ENCODE data around the gene ATF6. TPM values are rescaled to one million over a fixed set of nuclear protein-coding genes. Genes with fewer than 3 reads are reported as not detected.

Gene ATF6
- total RNA-seq, 1 donor from 2014 or later: 22.9 TPM

DNA sequence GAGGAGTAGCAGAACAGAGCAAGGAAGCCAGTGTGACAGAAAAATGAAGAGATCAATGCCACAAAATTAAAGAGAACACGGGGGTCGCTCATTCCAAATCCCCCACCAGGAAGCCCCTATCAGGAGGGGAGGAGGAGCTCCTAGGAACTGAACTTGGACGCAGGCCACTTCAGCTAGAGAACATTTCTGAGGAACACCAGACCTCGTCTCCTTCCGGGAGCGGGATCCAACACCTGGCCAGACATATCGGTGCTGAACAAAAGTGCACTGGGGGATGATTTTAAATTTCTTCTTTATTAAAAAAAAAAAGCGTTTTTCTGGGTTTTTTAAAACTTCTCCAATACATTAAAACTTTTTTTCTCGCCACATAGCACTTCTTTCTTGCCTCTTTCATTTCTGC lies 216.8 kb downstream of the ATF6 start:
- peaks cover 30% of the 10 kb centered on the region for H3K36me3 Mint-ChIP-seq
- H3K9me3 Mint-ChIP-seq: peaks cover 14% of the 10 kb centered on the region
- no peak overlapping the region for H3K27ac Mint-ChIP-seq
- no peak for DNase-seq (ENCODE audit: extremely low spot score, unreplicated experiment)
- H3K4me3 Mint-ChIP-seq: no peak overlapping the region
- peaks cover 10% of the 10 kb centered on the region for H3K4me1 Mint-ChIP-seq (ENCODE audit: unreplicated experiment)
- H3K27me3 Mint-ChIP-seq: no peaks in the 10 kb centered on the region
- TF ChIP-seq, protein P1, sequence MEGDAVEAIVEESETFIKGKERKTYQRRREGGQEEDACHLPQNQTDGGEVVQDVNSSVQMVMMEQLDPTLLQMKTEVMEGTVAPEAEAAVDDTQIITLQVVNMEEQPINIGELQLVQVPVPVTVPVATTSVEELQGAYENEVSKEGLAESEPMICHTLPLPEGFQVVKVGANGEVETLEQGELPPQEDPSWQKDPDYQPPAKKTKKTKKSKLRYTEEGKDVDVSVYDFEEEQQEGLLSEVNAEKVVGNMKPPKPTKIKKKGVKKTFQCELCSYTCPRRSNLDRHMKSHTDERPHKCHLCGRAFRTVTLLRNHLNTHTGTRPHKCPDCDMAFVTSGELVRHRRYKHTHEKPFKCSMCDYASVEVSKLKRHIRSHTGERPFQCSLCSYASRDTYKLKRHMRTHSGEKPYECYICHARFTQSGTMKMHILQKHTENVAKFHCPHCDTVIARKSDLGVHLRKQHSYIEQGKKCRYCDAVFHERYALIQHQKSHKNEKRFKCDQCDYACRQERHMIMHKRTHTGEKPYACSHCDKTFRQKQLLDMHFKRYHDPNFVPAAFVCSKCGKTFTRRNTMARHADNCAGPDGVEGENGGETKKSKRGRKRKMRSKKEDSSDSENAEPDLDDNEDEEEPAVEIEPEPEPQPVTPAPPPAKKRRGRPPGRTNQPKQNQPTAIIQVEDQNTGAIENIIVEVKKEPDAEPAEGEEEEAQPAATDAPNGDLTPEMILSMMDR (conservative IDR thresholded peaks at IDR 0.05): no peak

DNA sequence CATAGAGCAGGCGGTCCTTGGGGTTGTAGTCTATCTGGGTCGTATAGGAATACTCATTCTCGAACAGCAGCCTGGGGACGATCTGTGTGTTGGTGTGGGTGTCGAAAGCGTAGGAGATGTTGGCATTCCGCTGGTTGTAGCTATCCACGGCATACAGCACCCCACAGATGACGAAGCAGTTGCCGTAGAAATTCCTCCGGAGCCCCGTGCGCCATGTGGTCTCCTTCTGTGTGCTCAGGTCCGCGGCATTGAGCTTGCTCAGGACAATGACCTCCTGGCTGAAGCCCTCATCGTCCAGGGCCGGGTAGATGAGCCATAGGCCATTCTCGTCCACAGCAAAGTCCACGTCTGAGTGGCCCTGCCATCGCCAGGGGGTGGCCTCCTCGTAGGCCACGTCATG lies 217.6 kb downstream of the ATF6 start:
- Mint-ChIP-seq H3K36me3 (peaks cover 32% of the 10 kb centered on the region), H3K27me3 (no peaks in the 10 kb centered on the region), H3K4me3 (no peak overlapping the region), H3K9me3 (peaks cover 14% of the 10 kb centered on the region), H3K4me1 (ENCODE audit: unreplicated experiment) (peaks cover 10% of the 10 kb centered on the region), H3K27ac (no peak overlapping the region)
- DNase-seq (ENCODE audit: extremely low spot score, unreplicated experiment): no peak
- TF ChIP-seq, protein P1 (conservative IDR thresholded peaks at IDR 0.05): no peak

DNA sequence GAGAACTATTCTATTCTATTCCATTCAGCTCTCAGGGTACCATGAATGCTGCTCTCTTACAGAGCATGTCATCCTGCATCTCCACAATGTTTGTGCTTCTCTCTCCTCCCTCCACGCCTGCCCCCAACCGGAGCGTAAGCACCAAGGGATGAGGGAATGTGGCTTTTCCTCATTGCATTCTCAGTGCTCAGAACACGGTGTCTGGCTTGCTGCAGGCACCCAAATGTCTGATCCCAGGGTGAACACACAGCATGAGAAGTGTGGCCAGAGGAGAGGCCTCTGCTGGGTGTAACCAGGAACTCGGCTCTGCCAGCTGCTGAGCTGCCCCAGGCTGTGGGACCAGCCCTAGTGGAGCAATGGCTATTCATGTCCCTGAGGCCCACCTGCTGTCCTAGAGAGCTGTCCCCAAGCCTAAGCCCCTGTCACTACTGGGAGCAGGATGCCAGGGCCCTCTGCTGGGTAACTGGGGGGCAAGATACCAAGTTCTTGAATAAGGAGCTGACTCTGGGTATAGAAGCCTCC lies 219.2 kb downstream of the ATF6 start:
- no peak overlapping the region for H3K4me3 Mint-ChIP-seq
- H3K9me3 Mint-ChIP-seq: peaks cover 14% of the 10 kb centered on the region
- no peaks in the 10 kb centered on the region for H3K27me3 Mint-ChIP-seq
- peaks cover 10% of the 10 kb centered on the region for H3K4me1 Mint-ChIP-seq (ENCODE audit: unreplicated experiment)
- peaks cover 42% of the 10 kb centered on the region for H3K36me3 Mint-ChIP-seq
- DNase-seq (ENCODE audit: extremely low spot score, unreplicated experiment): no peak
- TF ChIP-seq, protein P1 (conservative IDR thresholded peaks at IDR 0.05): no peak
- H3K27ac Mint-ChIP-seq: no peak overlapping the region

DNA sequence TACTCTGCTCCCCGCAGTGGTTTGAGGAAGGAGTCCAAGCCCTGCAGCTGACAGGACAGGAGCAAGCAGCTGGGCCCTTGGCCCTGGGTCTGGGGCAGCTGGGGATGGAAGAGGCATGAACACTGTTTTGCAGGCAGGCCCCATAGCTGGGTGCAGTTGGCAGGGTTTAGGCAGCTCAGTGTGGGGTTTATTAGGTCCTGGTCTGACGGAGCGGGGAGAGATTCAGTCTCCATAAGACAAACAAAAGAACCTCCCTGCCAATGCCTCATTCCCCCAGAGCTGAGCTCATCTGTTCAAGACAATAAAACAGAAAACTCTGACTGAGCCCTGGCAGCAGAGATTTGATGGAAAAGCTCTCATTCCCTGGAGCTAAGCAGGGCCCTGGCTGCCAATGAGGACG lies 220.2 kb downstream of the ATF6 start:
- peaks cover 14% of the 10 kb centered on the region for H3K9me3 Mint-ChIP-seq
- no peak overlapping the region for H3K27ac Mint-ChIP-seq
- H3K27me3 Mint-ChIP-seq: no peaks in the 10 kb centered on the region
- H3K4me1 Mint-ChIP-seq (ENCODE audit: unreplicated experiment): peaks cover 5% of the 10 kb centered on the region
- no peak for DNase-seq (ENCODE audit: extremely low spot score, unreplicated experiment)
- H3K36me3 Mint-ChIP-seq: peaks cover 42% of the 10 kb centered on the region
- H3K4me3 Mint-ChIP-seq: no peak overlapping the region
- TF ChIP-seq, protein P1 (conservative IDR thresholded peaks at IDR 0.05): no peak

DNA sequence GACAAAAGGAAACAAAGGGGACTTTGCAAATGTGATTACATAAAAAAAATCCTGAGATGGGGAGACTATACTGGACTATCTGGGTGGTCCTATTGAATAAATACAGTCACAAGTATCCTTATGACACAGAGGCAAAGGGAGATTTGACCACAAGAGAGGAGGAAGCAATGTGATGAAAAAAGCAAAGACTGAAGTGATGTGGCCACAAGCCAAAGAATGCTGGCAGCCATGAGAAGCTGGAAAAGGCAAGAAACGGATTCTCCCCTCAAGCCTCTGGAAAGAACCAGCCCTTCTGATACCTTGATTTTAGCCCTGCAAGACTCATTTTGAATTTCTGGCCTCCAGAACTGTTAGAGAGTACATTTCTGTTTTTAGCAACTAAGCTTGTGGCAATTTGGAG lies 221.2 kb downstream of the ATF6 start:
- Mint-ChIP-seq H3K9me3 (peaks cover 14% of the 10 kb centered on the region), H3K4me3 (no peak overlapping the region), H3K27ac (no peak overlapping the region), H3K27me3 (no peaks in the 10 kb centered on the region), H3K4me1 (ENCODE audit: unreplicated experiment) (peaks cover 5% of the 10 kb centered on the region), H3K36me3 (peaks cover 44% of the 10 kb centered on the region)
- DNase-seq (ENCODE audit: extremely low spot score, unreplicated experiment): no peak
- TF ChIP-seq, protein P1 (conservative IDR thresholded peaks at IDR 0.05): no peak

DNA sequence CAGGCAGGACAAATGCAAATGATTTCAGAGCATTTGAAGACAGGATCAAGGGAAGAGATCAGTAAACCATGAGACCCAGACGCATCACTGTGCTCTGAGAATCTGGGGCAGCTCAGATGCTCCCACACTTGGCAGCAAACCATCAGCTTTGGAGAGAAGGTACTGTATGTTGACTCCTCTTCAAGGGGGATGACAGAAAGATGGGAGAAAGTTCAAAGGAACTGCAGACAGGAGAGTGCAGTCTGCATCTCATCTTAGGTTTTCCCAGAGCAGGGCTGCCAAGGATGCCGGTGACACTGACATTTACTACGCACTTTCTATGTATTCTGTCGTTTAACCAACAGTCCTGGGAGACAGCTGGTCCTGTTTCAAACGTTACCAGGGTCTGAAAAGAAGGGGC lies 221.8 kb downstream of the ATF6 start:
- Mint-ChIP-seq H3K36me3 (peaks cover 45% of the 10 kb centered on the region), H3K27me3 (no peaks in the 10 kb centered on the region), H3K4me1 (ENCODE audit: unreplicated experiment) (no peaks in the 10 kb centered on the region), H3K9me3 (peaks cover 14% of the 10 kb centered on the region), H3K4me3 (no peak overlapping the region), H3K27ac (no peak overlapping the region)
- TF ChIP-seq, protein P1 (conservative IDR thresholded peaks at IDR 0.05): no peak
- DNase-seq (ENCODE audit: extremely low spot score, unreplicated experiment): no peak
